PC-9 (cell line): ENCODE measurements around the gene DLG2. TPM values are rescaled to one million over a fixed set of nuclear protein-coding genes. Genes with fewer than 3 reads are reported as not detected.

Experiments
- BruUV-seq: library from RNA; stranded (reverse); fragments of 400-500 nt; replicated peaks from 2 replicates; lab custom pipeline; 2021; lab: Mats Ljungman, UMichigan
- CTCF ChIA-PET: fragments of 300-600 bp; sonication (Branson Sonifier 250); formaldehyde crosslinking; loops from one replicate; lab custom pipeline; 2022; ENCODE audit warnings: antibody characterized with exemption; lab: Charles Lee
- POLR2A ChIA-PET: fragments of 300-600 bp; sonication (Branson Sonifier 250); formaldehyde crosslinking; loops from one replicate; lab custom pipeline; 2022; ENCODE audit warnings: antibody characterized with exemption; ENCODE audit not compliant: unreplicated experiment; lab: Charles Lee
- DNase-seq, 2 experiments: peaks; one replicate each; pipeline versions ENCODE4 v3.0.0 to v3.0.0-alpha.2; 2015 to 2022; ENCODE audit warnings: mixed read lengths in 1 of 2
- H2AFZ ChIP-seq: fragments of 200-600 bp; sonication (generic); 2 replicates; pipeline ENCODE4 v1.8.1; 2017; ENCODE audit warnings: antibody characterized with exemption
- H3F3A ChIP-seq: fragments of 200-600 bp; sonication (generic); 2 replicates; pipeline ENCODE4 v1.8.1; 2017; ENCODE audit warnings: antibody characterized with exemption, mild to moderate bottlenecking, low read depth; ENCODE audit not compliant: insufficient read depth
- H3K27ac ChIP-seq: fragments of 200-600 bp; sonication (generic); 2 replicates; pipeline ENCODE4 v1.6.1; 2016; ENCODE audit warnings: mixed run types
- H3K27me3 ChIP-seq: fragments of 200-600 bp; sonication (generic); 2 replicates; pipeline ENCODE4 v1.6.1; 2016; ENCODE audit warnings: low read depth, mixed run types; ENCODE audit not compliant: insufficient read depth
- H3K36me3 ChIP-seq: fragments of 200-600 bp; sonication (generic); 2 replicates; pipeline ENCODE4 v1.6.1; 2016; ENCODE audit warnings: low read depth, mixed run types
- H3K4me1 ChIP-seq: fragments of 200-600 bp; sonication (generic); replicated peaks from 2 replicates; pipeline ENCODE4 v1.6.1; 2016; ENCODE audit warnings: mixed run types; ENCODE audit not compliant: insufficient read depth
- H3K4me2 ChIP-seq: fragments of 200-600 bp; sonication (generic); 2 replicates; pipeline ENCODE4 v1.6.1; 2017; ENCODE audit warnings: mixed run types
- H3K4me3 ChIP-seq: fragments of 200-600 bp; sonication (generic); 2 replicates; pipeline ENCODE4 v1.6.1; 2016; ENCODE audit warnings: mixed run types
- H3K79me2 ChIP-seq: fragments of 200-600 bp; sonication (generic); 2 replicates; pipeline ENCODE4 v1.6.1; 2017; ENCODE audit warnings: low read depth, mixed run types
- H3K9me2 ChIP-seq: fragments of 200-600 bp; sonication (generic); 2 replicates; pipeline ENCODE4 v1.8.1; 2017; ENCODE audit warnings: mild to moderate bottlenecking; ENCODE audit not compliant: insufficient read depth
- H3K9me3 ChIP-seq: fragments of 200-600 bp; sonication (generic); 2 replicates; pipeline ENCODE4 v1.8.1; 2016; ENCODE audit warnings: low read depth; ENCODE audit not compliant: insufficient read depth
- H4K20me1 ChIP-seq: fragments of 200-600 bp; sonication (generic); 2 replicates; pipeline ENCODE4 v1.8.1; 2017; ENCODE audit not compliant: insufficient read depth
- CTCF ChIP-seq: fragments of 200-600 bp; sonication (generic); conservative IDR thresholded peaks from 2 replicates; pipeline ENCODE4 v1.6.1; 2017; ENCODE audit warnings: mixed run types, antibody characterized with exemption, mild to moderate bottlenecking, moderate library complexity
- EZH2 ChIP-seq: fragments of 200-600 bp; sonication (generic); IDR thresholded peaks from 2 replicates; pipeline ENCODE4 v1.8.0; 2017; ENCODE audit warnings: antibody characterized with exemption, low read depth
- intact Hi-C: fragments of 100-400 bp; cut with micrococcal nuclease; formaldehyde crosslinking; loops from one replicate; pipeline ENCODE4 v1.10.0; 2022; ENCODE audit not compliant: unreplicated experiment
- total RNA-seq: library from RNA; stranded (reverse); gene quantifications from 2 replicates; pipeline ENCODE4 v1.2.3, GENCODE V29; 2021

The DLG2 gene
- total RNA-seq, 1 experiment from 2014 or later = 6.4 TPM

- Histone ChIP-seq H3F3A (no peaks in the 10 kb centered on the region), H3K9me2 (peaks cover 11% of the 10 kb centered on the region; the same call in 1 of the 2 replicates), H3K79me2 (no peaks in the 10 kb centered on the region), H4K20me1 (no peaks in the 10 kb centered on the region), H3K4me2 (no peak overlapping the region), H3K27me3 (no peaks in the 10 kb centered on the region), H3K4me3 (no peak overlapping the region), H2AFZ (no peak overlapping the region), H3K36me3 (no peaks in the 10 kb centered on the region), H3K27ac (no peak overlapping the region), H3K4me1 (no peaks in the 10 kb centered on the region), H3K9me3 (no peaks in the 10 kb centered on the region)
- intact Hi-C loops = no loop called here
- ChIA-PET CTCF (no interaction called here), POLR2A (interaction anchor here (0.5 kb wide), 1 partner anchor 573 kb away, joined by 10 read pairs; no protein-coding TSS in a partner anchor)
- TF ChIP-seq CTCF (no peak), EZH2 (no peak)
- DNase-seq = no peak
- BruUV-seq = no TSS peak
Measured at GRCh38 chr11:84902445-84902844, 724.7 kb downstream of the DLG2 start.

- TF ChIP-seq CTCF (no peak), EZH2 (no peak)
- no peaks in the 10 kb centered on the region for H3K27me3 ChIP-seq
- DNase-seq = no peak
- H3K4me2 ChIP-seq = no peak overlapping the region
- H3F3A ChIP-seq = no peaks in the 10 kb centered on the region
- intact Hi-C loops = no loop called here
- no peaks in the 10 kb centered on the region for H3K9me3 ChIP-seq
- no peak overlapping the region for H3K27ac ChIP-seq
- H2AFZ ChIP-seq = no peak overlapping the region
- ChIA-PET POLR2A (no interaction called here), CTCF (no interaction called here)
- H3K4me3 ChIP-seq = no peak overlapping the region
- H3K4me1 ChIP-seq = no peaks in the 10 kb centered on the region
- H3K9me2 ChIP-seq = peaks cover 11% of the 10 kb centered on the region; the same call in 1 of the 2 replicates
- H3K36me3 ChIP-seq = no peaks in the 10 kb centered on the region
- BruUV-seq = no TSS peak
- H3K79me2 ChIP-seq = no peaks in the 10 kb centered on the region
- H4K20me1 ChIP-seq = no peaks in the 10 kb centered on the region
Measured at GRCh38 chr11:84901991-84902390, 725.2 kb downstream of the DLG2 start.

- BruUV-seq = no TSS peak
- H3K4me2 ChIP-seq = no peak overlapping the region
Measured at GRCh38 chr11:84899740-84900139, 727.4 kb downstream of the DLG2 start.

More at GRCh38 chr11:84899740-84900139, 727.4 kb downstream of the DLG2 start:
- no peak for DNase-seq
- Histone ChIP-seq H3K27ac (no peak overlapping the region), H3K4me1 (no peaks in the 10 kb centered on the region), H3F3A (no peaks in the 10 kb centered on the region), H4K20me1 (no peaks in the 10 kb centered on the region), H3K4me3 (no peak overlapping the region), H3K9me2 (0 out of 2 replicates have a peak, but pooled peaks cover 11% of the 10 kb centered on the region), H3K36me3 (no peaks in the 10 kb centered on the region), H3K9me3 (no peaks in the 10 kb centered on the region), H2AFZ (no peak overlapping the region), H3K27me3 (no peaks in the 10 kb centered on the region), H3K79me2 (no peaks in the 10 kb centered on the region)
- POLR2A ChIA-PET = no interaction called here
- intact Hi-C loops = no loop called here
- 0 out of 2 replicates have a peak, but pooled peaks have one; percentile 25 for TF ChIP-seq CTCF
- TF ChIP-seq EZH2 = no peak
- CTCF ChIA-PET = no interaction called here
